Fibroblast of lung (primary cell): ENCODE results near the gene GFER. TPM values are rescaled to one million over a fixed set of nuclear protein-coding genes. Genes with fewer than 3 reads are reported as not detected.

Source experiments
- DNase-seq, 2 donors: peaks; one replicate each; pipeline versions ENCODE4 v3.0.0 to v3.0.0-alpha.2; 2010; ENCODE audit warnings: low read depth in 2 of 2
- H2AFZ ChIP-seq: 2 replicates; pipeline ENCODE4 v1.5.1; 2012; ENCODE audit warnings: low read length, control low read depth, inconsistent platforms
- H3K27ac ChIP-seq: 2 replicates; pipeline ENCODE4 v1.5.1; 2011; ENCODE audit warnings: low read length, control low read depth; ENCODE audit not compliant: insufficient read depth
- H3K27me3 ChIP-seq: 2 replicates; pipeline ENCODE4 v1.5.1; 2011; ENCODE audit warnings: mild to moderate bottlenecking, low read length; ENCODE audit not compliant: control insufficient read depth, insufficient read depth
- H3K36me3 ChIP-seq: 2 replicates; pipeline ENCODE4 v1.5.1; 2011; ENCODE audit warnings: low read length; ENCODE audit not compliant: control insufficient read depth, insufficient read depth
- H3K4me1 ChIP-seq: 2 replicates; pipeline ENCODE4 v1.5.1; 2011; ENCODE audit warnings: low read length; ENCODE audit not compliant: control insufficient read depth, insufficient read depth; ENCODE audit errors: extremely low read depth
- H3K4me2 ChIP-seq: 2 replicates; pipeline ENCODE4 v1.5.1; 2011; ENCODE audit warnings: low read length, control low read depth; ENCODE audit not compliant: insufficient read depth; ENCODE audit errors: extremely low read depth
- H3K4me3 ChIP-seq, 4 experiments: fragments of 200-600 bp in 1 of 4; sonication (generic) in 1 of 4; replicated peaks in 1 of 4; 2 replicates each; pipeline ENCODE4 v1.5.1; 2011 to 2016; ENCODE audit warnings: low read length in 4 of 4, low read depth in 3 of 4, mild to moderate bottlenecking in 3 of 4, control low read depth in 2 of 4, inconsistent platforms in 1 of 4, mixed read lengths in 1 of 4; ENCODE audit not compliant: insufficient read depth in 1 of 4; ENCODE audit errors: control extremely low read depth in 1 of 4
- H3K79me2 ChIP-seq: 2 replicates; pipeline ENCODE4 v1.5.1; 2012; ENCODE audit warnings: mild to moderate bottlenecking, low read length, inconsistent platforms; ENCODE audit not compliant: control insufficient read depth, insufficient read depth
- H3K9ac ChIP-seq: 2 replicates; pipeline ENCODE4 v1.5.1; 2011; ENCODE audit warnings: mild to moderate bottlenecking, low read length, control low read depth; ENCODE audit not compliant: insufficient read depth
- H3K9me3 ChIP-seq: 2 replicates; pipeline ENCODE4 v1.5.1; 2012; ENCODE audit warnings: low read depth, low read length; ENCODE audit not compliant: control insufficient read depth, insufficient read depth
- H4K20me1 ChIP-seq: 2 replicates; pipeline ENCODE4 v1.5.1; 2011; ENCODE audit warnings: low read length; ENCODE audit not compliant: control insufficient read depth, insufficient read depth; ENCODE audit errors: extremely low read depth
- EZH2 ChIP-seq: IDR thresholded peaks from 2 replicates; pipeline ENCODE4 v1.5.1; 2012; ENCODE audit warnings: low read length, control low read depth, mild to moderate bottlenecking; ENCODE audit errors: missing control alignments
- polyA plus RNA-seq, 2 donors: library from polyadenylated mRNA; depleted of rRNA in 1 of 2; stranded (reverse) in 1 of 2; unstranded in 1 of 2; fragments of >200 nt; gene quantifications; 2 replicates each; pipeline ENCODE4 v1.2.1, GENCODE V29; 2011 to 2012; ENCODE audit warnings: missing spikeins in 1 of 2
- total RNA-seq: library from RNA; depleted of rRNA; stranded (reverse); fragments of >200 nt; gene quantifications from 2 replicates; pipeline ENCODE4 v1.2.1, GENCODE V29; 2014
- TF ChIP-seq, protein P1 (sequence below), 2 donors: IDR thresholded peaks in 1 of 2; conservative IDR thresholded peaks in 1 of 2; 1 replicate in 1 of 2; 2 replicates in 1 of 2; pipeline ENCODE4 v1.5.1; 2011 to 2012; ENCODE audit warnings: low read length in 2 of 2, control low read depth in 1 of 2, inconsistent platforms in 1 of 2, low read depth in 1 of 2, mild to moderate bottlenecking in 1 of 2

GFER gene
- total and polyA plus RNA-seq, 2 donors (not counting 1 experiment from before 2014, with no cell fraction given), result 7.5 to 13.2 TPM

DNA sequence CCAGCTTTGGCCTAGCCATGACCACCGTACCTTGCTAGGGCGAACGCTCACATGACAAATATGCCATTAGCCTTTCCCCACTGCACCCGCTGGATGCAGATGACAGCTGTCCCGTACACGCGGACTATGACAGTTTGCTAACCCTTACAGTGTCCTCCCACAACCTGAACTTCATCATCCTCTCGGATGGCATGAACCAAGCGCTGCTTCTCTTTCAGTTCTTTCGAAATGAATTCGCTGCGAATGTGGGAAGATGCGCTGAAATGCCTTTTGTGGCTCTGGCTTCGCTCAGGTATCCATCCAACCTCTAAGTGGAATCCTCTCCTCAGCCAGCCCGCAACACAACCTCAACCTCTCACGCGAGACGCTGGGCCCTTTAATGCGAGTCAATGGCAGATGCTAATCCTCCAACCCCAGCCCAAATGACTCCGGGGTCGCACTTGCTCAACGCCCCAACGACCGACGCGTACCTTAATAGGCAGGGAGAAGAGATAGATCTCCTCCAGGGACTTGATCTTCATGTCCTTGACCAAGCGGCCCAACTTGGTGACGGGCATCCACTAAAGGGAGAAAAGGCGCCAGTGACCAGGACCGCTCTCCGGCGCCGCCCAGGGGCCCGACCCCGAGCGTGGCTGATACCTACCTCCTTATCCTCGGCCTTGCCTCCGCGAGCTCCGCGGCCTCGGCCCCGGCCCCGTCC is 20.0 kb upstream of the GFER start:
- Histone ChIP-seq H3K9me3 (no peaks in the 10 kb centered on the region), H3K36me3 (peaks cover 26% of the 10 kb centered on the region), H3K4me2 (peak overlapping the region; percentile 90), H3K79me2 (peaks cover 52% of the 10 kb centered on the region), H3K9ac (peak overlapping the region; percentile 98), H3K4me3 (peak overlapping the region; percentile 79 to 99 (median 86)), H3K27ac (peak overlapping the region; percentile 96), H3K4me1 (peaks cover 9% of the 10 kb centered on the region), H3K27me3 (no peaks in the 10 kb centered on the region), H2AFZ (no peak overlapping the region), H4K20me1 (no peaks in the 10 kb centered on the region)
- peak in 1 of 2 donors; percentile 34 for DNase-seq
- TF ChIP-seq, protein P1, sequence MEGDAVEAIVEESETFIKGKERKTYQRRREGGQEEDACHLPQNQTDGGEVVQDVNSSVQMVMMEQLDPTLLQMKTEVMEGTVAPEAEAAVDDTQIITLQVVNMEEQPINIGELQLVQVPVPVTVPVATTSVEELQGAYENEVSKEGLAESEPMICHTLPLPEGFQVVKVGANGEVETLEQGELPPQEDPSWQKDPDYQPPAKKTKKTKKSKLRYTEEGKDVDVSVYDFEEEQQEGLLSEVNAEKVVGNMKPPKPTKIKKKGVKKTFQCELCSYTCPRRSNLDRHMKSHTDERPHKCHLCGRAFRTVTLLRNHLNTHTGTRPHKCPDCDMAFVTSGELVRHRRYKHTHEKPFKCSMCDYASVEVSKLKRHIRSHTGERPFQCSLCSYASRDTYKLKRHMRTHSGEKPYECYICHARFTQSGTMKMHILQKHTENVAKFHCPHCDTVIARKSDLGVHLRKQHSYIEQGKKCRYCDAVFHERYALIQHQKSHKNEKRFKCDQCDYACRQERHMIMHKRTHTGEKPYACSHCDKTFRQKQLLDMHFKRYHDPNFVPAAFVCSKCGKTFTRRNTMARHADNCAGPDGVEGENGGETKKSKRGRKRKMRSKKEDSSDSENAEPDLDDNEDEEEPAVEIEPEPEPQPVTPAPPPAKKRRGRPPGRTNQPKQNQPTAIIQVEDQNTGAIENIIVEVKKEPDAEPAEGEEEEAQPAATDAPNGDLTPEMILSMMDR (conservative IDR thresholded peaks at IDR 0.05 in 1 of 2, IDR thresholded peaks at IDR 0.05 in 1 of 2; ENCODE audit: low read depth in 1 of 2, low read length in 2 of 2), result no peak
- TF ChIP-seq EZH2, result no peak

DNA sequence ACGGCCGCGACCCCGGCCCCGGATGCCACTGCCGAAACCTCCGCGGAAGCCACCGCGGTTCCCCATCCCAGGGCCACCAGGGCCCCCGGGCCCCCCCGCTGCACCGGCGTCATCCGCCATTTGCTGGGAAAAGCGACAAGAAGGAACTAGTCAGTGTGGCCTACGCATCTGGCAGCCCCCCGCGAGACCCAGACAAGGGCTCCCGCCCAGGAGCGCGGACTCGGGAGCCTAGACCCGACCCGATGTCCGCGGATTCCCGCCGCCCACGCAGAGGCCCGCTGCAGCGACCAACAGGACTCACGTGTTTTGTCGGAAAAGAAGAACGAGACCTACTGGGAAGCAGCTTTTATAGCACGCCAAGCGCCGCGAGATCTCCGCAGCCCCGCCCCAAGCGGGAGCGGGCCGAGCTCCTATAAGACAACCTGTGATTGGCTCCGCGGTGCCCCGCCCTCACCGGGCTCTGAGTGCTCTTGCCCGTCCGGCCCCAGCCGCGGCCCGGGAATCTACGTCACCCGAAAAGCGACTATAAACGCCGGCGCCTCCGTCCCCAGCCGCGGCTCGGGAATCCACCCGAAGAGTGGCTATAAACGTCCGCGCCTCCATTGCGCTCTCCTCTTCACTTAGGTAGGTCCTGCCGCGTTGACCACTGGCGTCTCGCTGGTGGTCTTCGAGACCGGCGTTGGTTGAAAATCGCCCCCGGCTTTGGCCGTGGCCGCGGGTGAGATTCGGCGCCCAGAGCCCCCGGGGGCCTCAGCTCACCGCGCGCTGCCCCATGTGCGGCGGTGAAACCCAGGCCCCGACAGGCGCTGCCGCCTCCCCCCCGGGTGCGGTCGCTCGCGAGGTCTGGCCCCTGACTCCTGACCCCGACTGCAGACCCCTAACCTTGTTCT is 19.2 kb upstream of the GFER start, which contains the start of gene RPS2:
RPS2 (minus strand) TSS at position 321 of the 890 bp plus-strand sequence; CDS start at position 120, 201 bp downstream.
- Histone ChIP-seq H3K36me3 (peaks cover 26% of the 10 kb centered on the region), H3K27ac (peak within 1 kb of the TSS; percentile 96), H3K79me2 (peaks cover 49% of the 10 kb centered on the region), H3K4me2 (peak within 1 kb of the TSS; percentile 100), H4K20me1 (no peaks in the 10 kb centered on the region), H3K4me3 (peak within 1 kb of the TSS; percentile 79 to 99 (median 88)), H3K9ac (peak within 1 kb of the TSS; percentile 98), H2AFZ (peak within 1 kb of the TSS; percentile 86), H3K27me3 (no peaks in the 10 kb centered on the region), H3K9me3 (no peaks in the 10 kb centered on the region), H3K4me1 (peaks cover 9% of the 10 kb centered on the region)
- peak; percentile 97 to 99 for DNase-seq
- no peak for TF ChIP-seq EZH2
- TF ChIP-seq, protein P1 (conservative IDR thresholded peaks at IDR 0.05 in 1 of 2, IDR thresholded peaks at IDR 0.05 in 1 of 2; ENCODE audit: low read depth in 1 of 2, low read length in 2 of 2), result no peak

DNA sequence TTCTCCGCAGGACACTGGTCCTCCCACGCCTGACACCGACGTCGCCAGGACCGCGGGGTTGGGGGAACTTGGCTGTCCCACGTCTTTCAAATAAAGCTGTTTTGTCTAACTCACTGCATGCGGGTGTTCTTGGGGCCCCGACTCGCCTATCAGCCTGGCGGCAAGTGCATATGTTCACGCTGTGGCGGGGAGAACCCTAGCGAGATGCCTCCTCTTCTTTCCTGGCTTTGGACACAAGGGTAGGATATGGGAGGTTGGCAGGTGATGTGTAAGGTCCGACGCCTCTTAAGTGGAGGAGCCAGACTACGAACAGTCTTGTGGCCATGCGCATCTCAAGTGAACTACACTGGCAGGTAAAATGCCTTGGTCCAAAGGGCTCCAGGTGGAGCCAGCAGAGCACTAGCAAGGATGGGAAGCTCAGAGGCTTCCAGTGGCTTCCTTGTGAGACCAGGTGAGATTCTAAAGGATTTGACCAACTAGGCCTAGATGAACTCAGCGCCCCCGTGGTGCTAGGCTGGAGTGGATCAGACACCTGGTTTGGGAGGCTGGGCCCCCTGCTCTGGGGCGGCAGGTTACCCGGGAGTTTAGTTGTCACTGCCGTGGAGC is 18.5 kb upstream of the GFER start:
- H3K36me3 ChIP-seq, result peaks cover 24% of the 10 kb centered on the region
- peaks cover 42% of the 10 kb centered on the region for H3K79me2 ChIP-seq
- peak overlapping the region; percentile 79 to 99 (median 88) for H3K4me3 ChIP-seq
- no peak for TF ChIP-seq EZH2
- TF ChIP-seq, protein P1 (conservative IDR thresholded peaks at IDR 0.05 in 1 of 2, IDR thresholded peaks at IDR 0.05 in 1 of 2; ENCODE audit: low read depth in 1 of 2, low read length in 2 of 2), result no peak
- H3K9ac ChIP-seq, result peak overlapping the region; percentile 98
- no peaks in the 10 kb centered on the region for H3K9me3 ChIP-seq
- peak overlapping the region; percentile 96 for H3K27ac ChIP-seq
- DNase-seq, result no peak
- no peaks in the 10 kb centered on the region for H3K27me3 ChIP-seq
- peak overlapping the region; percentile 100 for H3K4me2 ChIP-seq
- no peaks in the 10 kb centered on the region for H4K20me1 ChIP-seq
- no peak overlapping the region for H2AFZ ChIP-seq
- peaks cover 7% of the 10 kb centered on the region for H3K4me1 ChIP-seq
